ENCODE results near the gene ZBTB34.

GRCh38 chr9:126832440-126832839, 28.0 kb upstream of the ZBTB34 start:
- TF ChIP-seq, protein P1, sequence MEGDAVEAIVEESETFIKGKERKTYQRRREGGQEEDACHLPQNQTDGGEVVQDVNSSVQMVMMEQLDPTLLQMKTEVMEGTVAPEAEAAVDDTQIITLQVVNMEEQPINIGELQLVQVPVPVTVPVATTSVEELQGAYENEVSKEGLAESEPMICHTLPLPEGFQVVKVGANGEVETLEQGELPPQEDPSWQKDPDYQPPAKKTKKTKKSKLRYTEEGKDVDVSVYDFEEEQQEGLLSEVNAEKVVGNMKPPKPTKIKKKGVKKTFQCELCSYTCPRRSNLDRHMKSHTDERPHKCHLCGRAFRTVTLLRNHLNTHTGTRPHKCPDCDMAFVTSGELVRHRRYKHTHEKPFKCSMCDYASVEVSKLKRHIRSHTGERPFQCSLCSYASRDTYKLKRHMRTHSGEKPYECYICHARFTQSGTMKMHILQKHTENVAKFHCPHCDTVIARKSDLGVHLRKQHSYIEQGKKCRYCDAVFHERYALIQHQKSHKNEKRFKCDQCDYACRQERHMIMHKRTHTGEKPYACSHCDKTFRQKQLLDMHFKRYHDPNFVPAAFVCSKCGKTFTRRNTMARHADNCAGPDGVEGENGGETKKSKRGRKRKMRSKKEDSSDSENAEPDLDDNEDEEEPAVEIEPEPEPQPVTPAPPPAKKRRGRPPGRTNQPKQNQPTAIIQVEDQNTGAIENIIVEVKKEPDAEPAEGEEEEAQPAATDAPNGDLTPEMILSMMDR (conservative IDR thresholded peaks at IDR 0.05) = no peak
- no peak for TF ChIP-seq ZFX (IDR thresholded peaks at IDR 0.05)

Data from C4-2B (cell line).